Retinal pigment epithelial cell (primary cell): ENCODE results near the gene EWSR1.

Experiments
- DNase-seq: peaks from one replicate; pipeline ENCODE4 v3.0.0-alpha.2; 2010; ENCODE audit warnings: low read depth
- H3K4me3 ChIP-seq: 2 replicates; pipeline ENCODE4 v1.5.1; 2011; ENCODE audit warnings: mild to moderate bottlenecking, low read length, control low read depth, moderate library complexity
- TF ChIP-seq, protein P1 (sequence below): conservative IDR thresholded peaks from 2 replicates; pipeline ENCODE4 v1.5.1; 2011; ENCODE audit warnings: low read depth, low read length, control low read depth, inconsistent platforms

Gene EWSR1

DNA sequence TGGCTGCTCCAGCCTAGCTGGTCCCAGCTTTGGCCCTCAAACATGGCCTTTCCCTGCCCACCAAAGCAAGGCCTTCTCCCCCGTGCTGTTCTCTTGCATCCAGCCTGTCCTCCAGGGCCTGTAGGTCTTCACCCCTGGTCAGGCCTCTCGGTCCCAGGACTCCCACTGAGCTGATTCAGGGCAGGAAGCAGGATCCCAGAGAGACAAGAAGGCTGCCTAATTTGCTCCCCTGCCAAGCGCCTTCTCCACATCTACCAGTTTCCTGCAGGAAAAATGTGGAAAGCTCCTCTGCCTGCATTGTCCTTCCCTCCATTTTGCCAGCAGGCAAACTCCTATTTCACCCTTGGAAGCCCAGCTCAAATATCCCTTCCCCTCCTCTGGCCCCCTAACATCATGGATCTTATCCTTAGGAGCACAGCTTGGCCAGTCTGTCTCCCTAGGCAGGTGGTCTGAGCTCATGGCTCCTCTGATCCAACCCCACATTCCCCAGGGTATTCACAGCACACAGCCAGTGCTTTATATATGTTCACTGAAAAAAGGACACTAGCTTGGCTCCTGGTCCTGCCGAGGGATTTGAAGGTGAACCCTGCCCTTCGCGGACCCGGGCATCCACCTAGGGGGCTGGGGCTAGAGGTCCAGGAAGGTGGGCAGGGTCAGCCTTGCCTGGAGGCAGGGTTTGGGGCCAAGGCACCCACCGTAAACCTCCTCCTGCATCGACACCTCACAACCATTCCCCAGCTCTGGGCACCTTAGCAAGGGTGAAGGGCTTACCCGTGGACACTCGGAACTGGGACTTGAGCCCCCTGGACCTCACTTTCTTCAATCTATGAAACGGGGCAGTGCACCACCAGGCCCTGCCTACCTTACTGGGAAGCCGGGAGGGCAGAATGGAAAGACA, 1.3 kb upstream of the EWSR1 start:
- peak overlapping the region; percentile 92 for H3K4me3 ChIP-seq
- no peak for DNase-seq
- TF ChIP-seq, protein P1, sequence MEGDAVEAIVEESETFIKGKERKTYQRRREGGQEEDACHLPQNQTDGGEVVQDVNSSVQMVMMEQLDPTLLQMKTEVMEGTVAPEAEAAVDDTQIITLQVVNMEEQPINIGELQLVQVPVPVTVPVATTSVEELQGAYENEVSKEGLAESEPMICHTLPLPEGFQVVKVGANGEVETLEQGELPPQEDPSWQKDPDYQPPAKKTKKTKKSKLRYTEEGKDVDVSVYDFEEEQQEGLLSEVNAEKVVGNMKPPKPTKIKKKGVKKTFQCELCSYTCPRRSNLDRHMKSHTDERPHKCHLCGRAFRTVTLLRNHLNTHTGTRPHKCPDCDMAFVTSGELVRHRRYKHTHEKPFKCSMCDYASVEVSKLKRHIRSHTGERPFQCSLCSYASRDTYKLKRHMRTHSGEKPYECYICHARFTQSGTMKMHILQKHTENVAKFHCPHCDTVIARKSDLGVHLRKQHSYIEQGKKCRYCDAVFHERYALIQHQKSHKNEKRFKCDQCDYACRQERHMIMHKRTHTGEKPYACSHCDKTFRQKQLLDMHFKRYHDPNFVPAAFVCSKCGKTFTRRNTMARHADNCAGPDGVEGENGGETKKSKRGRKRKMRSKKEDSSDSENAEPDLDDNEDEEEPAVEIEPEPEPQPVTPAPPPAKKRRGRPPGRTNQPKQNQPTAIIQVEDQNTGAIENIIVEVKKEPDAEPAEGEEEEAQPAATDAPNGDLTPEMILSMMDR, result no peak

DNA sequence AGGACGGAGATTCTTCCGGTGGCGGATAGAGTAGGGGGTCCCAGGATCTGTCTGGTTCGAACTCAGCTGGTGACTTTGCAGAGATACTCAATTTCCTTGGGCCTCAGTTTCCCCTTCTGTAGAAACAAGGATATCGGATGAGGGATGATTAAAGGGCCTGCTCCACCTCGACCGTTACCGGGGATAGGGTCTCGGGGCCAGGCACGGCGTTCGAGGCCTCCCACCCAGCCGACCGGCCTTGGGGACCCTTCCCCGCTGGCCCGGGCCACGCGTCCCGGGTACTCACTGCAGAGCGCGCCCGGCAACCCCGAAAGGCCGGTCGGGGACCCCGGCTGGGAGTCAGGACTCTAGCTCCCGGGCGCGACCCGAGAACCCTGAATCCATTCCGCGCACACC, 608 bp upstream of the EWSR1 start:
- TF ChIP-seq, protein P1, result no peak
- peak overlapping the region; percentile 92 for H3K4me3 ChIP-seq
- DNase-seq, result no peak

DNA sequence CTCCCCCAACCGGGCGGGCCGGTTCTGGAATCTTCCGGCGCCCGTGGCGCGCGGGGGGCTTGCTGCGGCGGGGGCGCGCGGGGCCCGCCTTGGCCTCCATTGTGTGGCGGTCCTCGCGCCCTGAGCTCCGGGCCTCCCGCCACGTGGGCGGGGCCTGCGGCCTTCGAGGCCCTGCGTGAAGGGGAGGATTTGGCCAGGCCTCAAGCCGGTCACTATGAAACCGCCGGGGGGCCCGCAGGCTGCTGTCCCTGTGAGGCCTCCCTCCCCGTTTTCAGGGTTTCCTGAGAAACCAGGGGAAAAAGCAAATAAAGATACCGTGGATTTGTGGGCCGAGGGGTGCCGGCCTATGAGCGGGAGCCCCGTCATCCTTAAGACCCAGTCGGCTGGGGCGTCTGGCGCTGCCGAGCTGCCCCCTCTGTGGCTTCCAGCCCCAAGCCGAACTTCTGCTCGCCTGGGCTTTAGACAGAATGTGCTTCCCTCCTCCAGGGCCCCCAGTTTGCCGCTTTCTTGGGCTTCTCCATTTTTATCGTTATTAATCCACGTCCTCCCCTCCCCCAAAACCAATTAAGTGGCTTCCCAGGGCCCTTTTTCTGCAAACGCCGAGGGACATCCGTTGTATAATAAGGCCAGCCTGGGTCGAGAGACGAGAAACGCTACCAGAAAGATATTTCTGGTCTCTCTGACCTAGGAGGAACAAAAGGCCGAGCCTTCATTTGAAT, 602 bp downstream of the EWSR1 start:
- peak overlapping the region; percentile 92 for H3K4me3 ChIP-seq
- DNase-seq, result peak; percentile 39
- TF ChIP-seq, protein P1, result no peak

DNA sequence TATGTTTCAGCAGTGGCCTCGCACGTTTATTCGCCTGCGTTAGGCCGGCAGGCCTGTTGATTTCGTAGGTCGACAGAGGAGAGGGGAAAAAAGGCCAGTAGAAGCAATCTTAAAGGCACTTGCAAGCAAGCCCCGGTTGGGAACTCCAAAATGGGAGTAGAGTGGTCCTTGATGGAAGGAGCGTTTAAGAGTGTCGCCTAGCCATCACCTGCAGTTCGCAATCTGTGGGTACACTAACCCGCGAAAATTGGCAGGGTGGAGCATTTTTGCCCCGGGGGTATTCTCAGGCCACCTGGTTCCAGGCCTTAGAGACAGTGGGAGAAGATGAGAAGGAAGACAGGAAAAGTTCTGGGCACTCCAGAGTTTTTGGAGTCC, 1.1 kb downstream of the EWSR1 start:
- peak overlapping the region; percentile 92 for H3K4me3 ChIP-seq
- no peak for DNase-seq
- TF ChIP-seq, protein P1, result no peak

DNA sequence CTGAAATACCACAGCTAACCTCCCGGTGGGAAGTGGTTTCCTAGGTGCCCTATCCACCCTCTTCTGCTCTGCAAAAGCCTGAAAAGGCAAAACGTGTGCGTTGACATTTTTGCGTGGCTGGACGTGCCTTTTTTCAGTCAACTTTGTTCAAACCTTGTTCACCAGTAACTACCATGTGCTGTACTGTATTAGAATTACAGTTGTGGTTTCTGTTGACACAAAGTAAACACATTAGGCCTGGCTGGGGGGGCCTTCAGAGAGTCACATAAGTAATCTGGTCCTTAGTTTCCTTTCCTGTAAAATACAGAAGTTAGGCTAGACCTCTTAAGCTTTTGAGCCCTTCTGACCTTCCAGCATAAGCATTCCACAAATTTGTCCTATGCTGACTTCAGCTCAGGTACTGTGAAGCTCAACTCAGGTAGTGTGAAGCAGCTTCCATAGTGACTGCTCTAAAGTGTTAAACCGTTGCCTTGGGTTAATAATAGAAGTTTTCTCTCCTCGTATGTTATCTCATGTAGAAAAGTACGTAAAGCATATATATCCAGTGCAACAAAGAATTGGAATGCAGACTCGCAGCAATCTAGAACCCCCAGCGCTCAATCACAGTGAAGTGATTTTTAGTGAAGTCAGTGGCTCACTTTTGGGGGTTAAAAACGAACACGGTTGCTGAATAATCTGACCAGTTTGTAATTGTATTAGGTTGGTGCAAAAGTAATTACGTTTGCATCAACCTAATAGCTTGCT, 1.8 kb downstream of the EWSR1 start:
- H3K4me3 ChIP-seq, result peak overlapping the region; percentile 92
- TF ChIP-seq, protein P1, result no peak
- no peak for DNase-seq

DNA sequence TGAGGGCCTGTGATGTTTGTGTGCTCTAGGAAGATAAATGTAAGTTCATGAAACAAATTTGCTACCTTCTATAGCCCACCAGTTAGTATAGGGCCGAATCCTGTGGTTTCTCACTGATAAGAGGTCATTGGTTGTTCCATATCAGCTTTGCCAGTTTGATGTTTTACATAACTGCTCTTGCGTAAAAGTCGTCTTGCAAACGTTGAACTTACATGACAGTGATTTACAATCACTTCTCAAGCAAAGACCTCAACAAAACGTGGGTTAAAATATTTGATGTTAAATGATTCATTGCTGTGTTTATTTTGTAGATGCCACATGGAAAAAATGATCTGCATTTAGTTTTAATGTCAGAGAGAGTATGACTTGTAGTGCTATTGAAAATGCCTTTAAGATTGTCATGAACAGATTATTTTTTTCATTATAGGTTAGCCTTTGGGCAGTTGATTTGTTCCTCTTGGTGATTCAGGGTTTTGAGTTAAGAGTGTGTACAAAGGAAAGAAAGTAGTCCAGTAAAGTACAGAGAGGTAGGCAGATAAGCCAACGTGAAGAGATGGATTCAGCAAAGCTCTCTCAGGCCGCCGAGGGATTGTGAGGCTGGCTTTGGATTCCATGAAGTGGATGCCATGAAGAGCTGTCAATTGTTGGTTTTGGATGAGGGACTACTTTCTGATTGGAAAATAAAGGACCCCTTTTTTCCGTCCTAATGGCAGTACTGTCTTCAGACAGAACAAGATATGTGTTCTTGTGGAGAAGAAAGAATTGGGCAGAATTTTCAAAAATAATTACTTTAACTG, 2.6 kb downstream of the EWSR1 start:
- peak overlapping the region; percentile 92 for H3K4me3 ChIP-seq
- TF ChIP-seq, protein P1, result no peak
- no peak for DNase-seq
